ENCODE data around the gene CHST11. TPM values are rescaled to one million over a fixed set of nuclear protein-coding genes. Genes with fewer than 3 reads are reported as not detected.
"Not testable (repeated sequence)": the region's sequence is repeated elsewhere in the genome, so short reads cannot be mapped to it uniquely, and the experiment has no call there.

CHST11 gene
- total and polyA plus RNA-seq, 2 donors from 2014 or later: 2.0 to 23.3 TPM

- TF ChIP-seq CTCF (IDR thresholded peaks at IDR 0.05; ENCODE audit: borderline replicate concordance, extremely low read depth, insufficient read depth): no peak
- H3K4me3 ChIP-seq (ENCODE audit: low read length in 3 of 3): no peak overlapping the region
- DNase-seq: no peak
- H3K27me3 ChIP-seq (ENCODE audit: control insufficient read depth, insufficient read depth, low read length): no peaks in the 10 kb centered on the region
- peaks cover 0 to 4% (median 0%) of the 10 kb centered on the region in 3 donors for H3K9me3 ChIP-seq (ENCODE audit: control insufficient read depth in 2 of 3, insufficient read depth in 1 of 3, low read length in 3 of 3)
- no peaks in the 10 kb centered on the region for H3K36me3 ChIP-seq (ENCODE audit: control insufficient read depth in 2 of 3, insufficient read depth in 3 of 3, low read length in 3 of 3)
- H3K4me1 ChIP-seq (ENCODE audit: control insufficient read depth in 2 of 3, insufficient read depth in 2 of 3, low read depth in 1 of 3, low read length in 3 of 3): no peaks in the 10 kb centered on the region
- FAIRE-seq: no peak
- no peak overlapping the region for H3K9ac ChIP-seq (ENCODE audit: low read length in 3 of 3)
- intact Hi-C loops (cut with DNase I): no loop called here
- no peak overlapping the region for H3K27ac ChIP-seq (ENCODE audit: low read depth in 2 of 2, low read length in 2 of 2)
Observed at GRCh38 chr12:104562763-104563162, 106.0 kb downstream of the CHST11 start.

- FAIRE-seq; DNase-seq; H3K4me1 ChIP-seq (ENCODE audit: control insufficient read depth in 2 of 3, insufficient read depth in 2 of 3, low read depth in 1 of 3, low read length in 3 of 3); H3K27me3 ChIP-seq (ENCODE audit: control insufficient read depth, insufficient read depth, low read length); H3K4me3 ChIP-seq (ENCODE audit: low read length in 3 of 3); H3K36me3 ChIP-seq (ENCODE audit: control insufficient read depth in 2 of 3, insufficient read depth in 3 of 3, low read length in 3 of 3); intact Hi-C loops (cut with DNase I); H3K9me3 ChIP-seq (ENCODE audit: control insufficient read depth in 2 of 3, insufficient read depth in 1 of 3, low read length in 3 of 3); H3K9ac ChIP-seq (ENCODE audit: low read length in 3 of 3); H3K27ac ChIP-seq (ENCODE audit: low read depth in 2 of 2, low read length in 2 of 2): not testable (repeated sequence)
Observed at GRCh38 chr12:104564662-104565061, 107.9 kb downstream of the CHST11 start.

- peaks cover 0 to 2% (median 0%) of the 10 kb centered on the region in 3 donors for H3K4me1 ChIP-seq (ENCODE audit: control insufficient read depth in 2 of 3, insufficient read depth in 2 of 3, low read depth in 1 of 3, low read length in 3 of 3)
- no peaks in the 10 kb centered on the region for H3K36me3 ChIP-seq (ENCODE audit: control insufficient read depth in 2 of 3, insufficient read depth in 3 of 3, low read length in 3 of 3)
- TF ChIP-seq CTCF (IDR thresholded peaks at IDR 0.05; ENCODE audit: borderline replicate concordance, extremely low read depth, insufficient read depth): no peak
- intact Hi-C loops (cut with DNase I): no loop called here
- H3K9ac ChIP-seq (ENCODE audit: low read length in 3 of 3): no peak overlapping the region
- H3K27me3 ChIP-seq (ENCODE audit: control insufficient read depth, insufficient read depth, low read length): no peaks in the 10 kb centered on the region
- no peak for DNase-seq
- H3K27ac ChIP-seq (ENCODE audit: low read depth in 2 of 2, low read length in 2 of 2): no peak overlapping the region
- H3K9me3 ChIP-seq (ENCODE audit: control insufficient read depth in 2 of 3, insufficient read depth in 1 of 3, low read length in 3 of 3): peaks cover 0 to 4% (median 0%) of the 10 kb centered on the region in 3 donors
- no peak for FAIRE-seq
- no peak overlapping the region for H3K4me3 ChIP-seq (ENCODE audit: low read length in 3 of 3)
Observed at GRCh38 chr12:104565606-104566243, 109.0 kb downstream of the CHST11 start.

- intact Hi-C loops (cut with DNase I): no loop called here
- H3K27me3 ChIP-seq (ENCODE audit: control insufficient read depth, insufficient read depth, low read length): no peaks in the 10 kb centered on the region
- no peak overlapping the region for H3K9ac ChIP-seq (ENCODE audit: low read length in 3 of 3)
- FAIRE-seq (no peak), DNase-seq (no peak)
- peaks cover 0 to 4% (median 0%) of the 10 kb centered on the region in 3 donors for H3K9me3 ChIP-seq (ENCODE audit: control insufficient read depth in 2 of 3, insufficient read depth in 1 of 3, low read length in 3 of 3)
- no peaks in the 10 kb centered on the region for H3K36me3 ChIP-seq (ENCODE audit: control insufficient read depth in 2 of 3, insufficient read depth in 3 of 3, low read length in 3 of 3)
- TF ChIP-seq CTCF (IDR thresholded peaks at IDR 0.05; ENCODE audit: borderline replicate concordance, extremely low read depth, insufficient read depth): no peak
- H3K4me1 ChIP-seq (ENCODE audit: control insufficient read depth in 2 of 3, insufficient read depth in 2 of 3, low read depth in 1 of 3, low read length in 3 of 3): peaks cover 0 to 2% (median 0%) of the 10 kb centered on the region in 3 donors
- H3K27ac ChIP-seq (ENCODE audit: low read depth in 2 of 2, low read length in 2 of 2): no peak overlapping the region
- no peak overlapping the region for H3K4me3 ChIP-seq (ENCODE audit: low read length in 3 of 3)
Observed at GRCh38 chr12:104566244-104566993, 109.7 kb downstream of the CHST11 start.
